Caco-2 (cell line): ENCODE results near the gene RBFOX1. TPM values are rescaled to one million over a fixed set of nuclear protein-coding genes. Genes with fewer than 3 reads are reported as not detected.

Source experiments
- BruUV-seq: library from RNA; stranded (reverse); fragments of 400-500 nt; replicated peaks from 2 replicates; lab custom pipeline; 2021; lab: Mats Ljungman, UMichigan
- CTCF ChIA-PET: fragments of 300-600 bp; sonication (Branson Sonifier 250); formaldehyde crosslinking; loops from one replicate; lab custom pipeline; 2022; ENCODE audit warnings: antibody characterized with exemption; lab: Charles Lee
- POLR2A ChIA-PET: fragments of 300-600 bp; sonication (Branson Sonifier 250); formaldehyde crosslinking; loops from one replicate; lab custom pipeline; 2022; ENCODE audit warnings: antibody characterized with exemption; lab: Charles Lee
- DNase-seq, 2 experiments: peaks; one replicate each; pipeline versions ENCODE4 v3.0.0 to v3.0.0-alpha.2; 2020 to 2022
- H3K27me3 ChIP-seq: replicated peaks from 2 replicates; pipeline ENCODE4 v1.6.0; 2011; ENCODE audit warnings: low read length; ENCODE audit not compliant: control insufficient read depth, insufficient read depth
- H3K36me3 ChIP-seq: 2 replicates; pipeline ENCODE4 v1.5.1; 2011; ENCODE audit warnings: low read length; ENCODE audit not compliant: control insufficient read depth, insufficient read depth
- H3K4me1 ChIP-seq: fragments of 250-450 bp; sonication (Bioruptor Pico); 2 replicates; pipeline ENCODE4 v1.5.1; 2020; ENCODE audit warnings: mild to moderate bottlenecking
- H3K4me3 ChIP-seq: 2 replicates; pipeline ENCODE4 v1.5.1; 2011; ENCODE audit warnings: low read depth, mild to moderate bottlenecking, control low read depth, low read length
- H3K9me3 ChIP-seq: fragments of 250-450 bp; sonication (Bioruptor Pico); 2 replicates; pipeline ENCODE4 v1.5.1; 2020; ENCODE audit warnings: mild to moderate bottlenecking, moderate library complexity
- H3K27ac Mint-ChIP-seq: one replicate; pipeline ENCODE4 v1.8.0; 2022; ENCODE audit warnings: mixed read lengths; ENCODE audit not compliant: unreplicated experiment
- H3K27me3 Mint-ChIP-seq: one replicate; pipeline ENCODE4 v1.8.0; 2022; ENCODE audit warnings: mixed read lengths; ENCODE audit not compliant: insufficient read depth, unreplicated experiment
- H3K36me3 Mint-ChIP-seq: one replicate; pipeline ENCODE4 v1.8.0; 2022; ENCODE audit warnings: mild to moderate bottlenecking, mixed read lengths; ENCODE audit not compliant: insufficient read depth, unreplicated experiment
- H3K4me1 Mint-ChIP-seq: one replicate; pipeline ENCODE4 v1.8.0; 2022; ENCODE audit warnings: low read depth, mixed read lengths; ENCODE audit not compliant: unreplicated experiment
- H3K4me3 Mint-ChIP-seq: one replicate; pipeline ENCODE4 v1.8.0; 2022; ENCODE audit warnings: mild to moderate bottlenecking, moderate library complexity, mixed read lengths; ENCODE audit not compliant: unreplicated experiment
- H3K9me3 Mint-ChIP-seq: one replicate; pipeline ENCODE4 v1.8.0; 2022; ENCODE audit warnings: mixed read lengths; ENCODE audit not compliant: unreplicated experiment
- intact Hi-C: fragments of 100-400 bp; cut with micrococcal nuclease; formaldehyde crosslinking; loops from one replicate; pipeline ENCODE4 v1.10.0; 2022; ENCODE audit not compliant: unreplicated experiment
- total RNA-seq: library from RNA; stranded (reverse); gene quantifications from 2 replicates; pipeline ENCODE4 v1.2.3, GENCODE V29; 2022
- TF ChIP-seq, protein P1 (sequence below), 2 experiments: fragments of 200-600 bp in 1 of 2; IDR thresholded peaks; 1 replicate in 1 of 2; 2 replicates in 1 of 2; pipeline versions ENCODE4 v1.5.1 to v1.8.0; 2011 to 2022; ENCODE audit warnings: antibody characterized with exemption in 1 of 2, control low read depth in 1 of 2, inconsistent platforms in 1 of 2, low read depth in 1 of 2, low read length in 1 of 2, mild to moderate bottlenecking in 1 of 2, moderate library complexity in 1 of 2; ENCODE audit not compliant: insufficient read depth in 1 of 2, severe bottlenecking in 1 of 2, unreplicated experiment in 1 of 2

Gene RBFOX1
- total RNA-seq, 1 experiment from 2014 or later: 0.91 TPM

DNA sequence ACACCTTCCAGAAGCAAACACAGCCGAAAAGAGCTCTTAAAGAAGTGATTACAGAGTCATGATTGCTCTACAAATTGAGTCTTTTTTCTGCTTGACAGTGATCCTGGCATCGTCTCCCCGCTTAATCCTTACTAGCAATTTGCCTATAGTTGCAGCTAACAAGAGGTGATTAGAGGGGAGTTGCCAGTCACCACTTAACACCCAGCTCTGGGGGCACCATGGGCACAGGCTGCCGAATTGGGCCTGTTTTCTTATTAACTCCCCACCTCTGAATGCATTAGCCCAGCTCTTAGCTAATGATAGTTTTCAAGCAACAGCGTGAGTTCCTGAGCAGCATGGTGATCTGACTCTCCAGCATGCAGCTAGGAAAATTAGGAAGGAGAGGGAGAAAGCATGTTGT, 93.5 kb downstream of the RBFOX1 start:
- no peaks in the 10 kb centered on the region for H3K4me1 Mint-ChIP-seq
- H3K36me3 ChIP-seq: no peaks in the 10 kb centered on the region
- TF ChIP-seq, protein P1, sequence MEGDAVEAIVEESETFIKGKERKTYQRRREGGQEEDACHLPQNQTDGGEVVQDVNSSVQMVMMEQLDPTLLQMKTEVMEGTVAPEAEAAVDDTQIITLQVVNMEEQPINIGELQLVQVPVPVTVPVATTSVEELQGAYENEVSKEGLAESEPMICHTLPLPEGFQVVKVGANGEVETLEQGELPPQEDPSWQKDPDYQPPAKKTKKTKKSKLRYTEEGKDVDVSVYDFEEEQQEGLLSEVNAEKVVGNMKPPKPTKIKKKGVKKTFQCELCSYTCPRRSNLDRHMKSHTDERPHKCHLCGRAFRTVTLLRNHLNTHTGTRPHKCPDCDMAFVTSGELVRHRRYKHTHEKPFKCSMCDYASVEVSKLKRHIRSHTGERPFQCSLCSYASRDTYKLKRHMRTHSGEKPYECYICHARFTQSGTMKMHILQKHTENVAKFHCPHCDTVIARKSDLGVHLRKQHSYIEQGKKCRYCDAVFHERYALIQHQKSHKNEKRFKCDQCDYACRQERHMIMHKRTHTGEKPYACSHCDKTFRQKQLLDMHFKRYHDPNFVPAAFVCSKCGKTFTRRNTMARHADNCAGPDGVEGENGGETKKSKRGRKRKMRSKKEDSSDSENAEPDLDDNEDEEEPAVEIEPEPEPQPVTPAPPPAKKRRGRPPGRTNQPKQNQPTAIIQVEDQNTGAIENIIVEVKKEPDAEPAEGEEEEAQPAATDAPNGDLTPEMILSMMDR (IDR thresholded peaks at IDR 0.05; ENCODE audit: insufficient read depth in 1 of 2, low read depth in 1 of 2, low read length in 1 of 2, severe bottlenecking in 1 of 2, unreplicated experiment in 1 of 2): no peak
- DNase-seq: no peak
- H3K27ac Mint-ChIP-seq: no peak overlapping the region
- no peak overlapping the region for H3K4me3 ChIP-seq
- intact Hi-C loops: no loop called here
- H3K9me3 ChIP-seq: no peaks in the 10 kb centered on the region
- H3K9me3 Mint-ChIP-seq: no peaks in the 10 kb centered on the region
- peaks cover 12% of the 10 kb centered on the region for H3K27me3 Mint-ChIP-seq
- ChIA-PET POLR2A (no interaction called here), CTCF (no interaction called here)
- no peaks in the 10 kb centered on the region for H3K27me3 ChIP-seq
- no TSS peak for BruUV-seq
- H3K4me3 Mint-ChIP-seq: no peak overlapping the region
- no peaks in the 10 kb centered on the region for H3K4me1 ChIP-seq
- H3K36me3 Mint-ChIP-seq: no peaks in the 10 kb centered on the region

DNA sequence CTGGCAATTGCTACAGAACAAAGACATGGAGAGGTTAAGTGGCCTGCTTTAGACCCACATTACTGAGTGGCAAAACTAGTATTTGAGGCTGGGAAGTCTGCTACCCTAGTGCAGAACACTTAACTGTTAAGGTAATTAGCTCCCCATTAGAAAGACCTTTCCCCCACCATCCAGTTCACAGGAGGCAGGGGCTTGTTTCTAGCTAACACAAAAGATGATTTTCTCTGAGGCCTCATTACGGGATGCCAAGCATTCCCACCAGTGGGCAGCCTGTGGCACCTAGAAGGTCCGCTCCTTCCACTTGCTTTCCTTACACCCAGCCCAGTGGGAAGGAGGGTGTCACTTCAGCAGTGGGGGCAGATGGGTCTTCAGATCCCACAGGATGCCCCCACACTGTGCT, 99.1 kb downstream of the RBFOX1 start:
- H3K27me3 Mint-ChIP-seq: peaks cover 9% of the 10 kb centered on the region
- H3K4me3 Mint-ChIP-seq: no peak overlapping the region
- Histone ChIP-seq H3K36me3 (no peaks in the 10 kb centered on the region), H3K9me3 (no peaks in the 10 kb centered on the region), H3K27me3 (no peaks in the 10 kb centered on the region), H3K4me1 (no peaks in the 10 kb centered on the region), H3K4me3 (no peak overlapping the region)
- no peaks in the 10 kb centered on the region for H3K9me3 Mint-ChIP-seq
- intact Hi-C loops: no loop called here
- CTCF ChIA-PET: no interaction called here
- H3K4me1 Mint-ChIP-seq: no peaks in the 10 kb centered on the region
- no peaks in the 10 kb centered on the region for H3K36me3 Mint-ChIP-seq
- BruUV-seq: no TSS peak
- no peak for DNase-seq
- POLR2A ChIA-PET: no interaction called here
- no peak overlapping the region for H3K27ac Mint-ChIP-seq
- TF ChIP-seq, protein P1 (IDR thresholded peaks at IDR 0.05; ENCODE audit: insufficient read depth in 1 of 2, low read depth in 1 of 2, low read length in 1 of 2, severe bottlenecking in 1 of 2, unreplicated experiment in 1 of 2): no peak

DNA sequence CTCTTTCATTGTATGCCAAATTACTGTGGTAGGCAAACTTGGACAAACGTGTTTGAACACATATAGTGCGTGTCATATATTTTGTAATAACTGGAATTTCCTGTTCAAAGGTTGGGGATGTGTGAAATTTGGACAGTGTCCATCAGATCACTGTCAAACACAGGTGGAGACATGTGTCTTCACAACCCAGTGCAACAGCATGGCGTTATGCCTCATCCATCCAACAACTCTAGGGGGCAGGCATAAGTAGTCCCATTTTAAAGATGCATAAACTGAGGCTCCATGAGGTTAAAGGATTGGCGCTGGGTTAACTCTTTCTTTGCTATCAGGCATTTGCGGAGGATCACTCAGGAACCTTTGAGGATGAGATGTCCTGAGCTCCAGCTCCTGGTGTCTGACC, 103.7 kb downstream of the RBFOX1 start:
- intact Hi-C loops: no loop called here
- ChIA-PET POLR2A (no interaction called here), CTCF (no interaction called here)
- no peaks in the 10 kb centered on the region for H3K9me3 Mint-ChIP-seq
- no peak overlapping the region for H3K4me3 ChIP-seq
- no peaks in the 10 kb centered on the region for H3K4me1 ChIP-seq
- H3K36me3 Mint-ChIP-seq: no peaks in the 10 kb centered on the region
- H3K36me3 ChIP-seq: no peaks in the 10 kb centered on the region
- no peaks in the 10 kb centered on the region for H3K9me3 ChIP-seq
- DNase-seq: no peak
- no peaks in the 10 kb centered on the region for H3K4me1 Mint-ChIP-seq
- BruUV-seq: no TSS peak
- H3K27me3 ChIP-seq: no peaks in the 10 kb centered on the region
- peaks cover 6% of the 10 kb centered on the region for H3K27me3 Mint-ChIP-seq
- H3K27ac Mint-ChIP-seq: no peak overlapping the region
- H3K4me3 Mint-ChIP-seq: no peak overlapping the region
- TF ChIP-seq, protein P1 (IDR thresholded peaks at IDR 0.05; ENCODE audit: insufficient read depth in 1 of 2, low read depth in 1 of 2, low read length in 1 of 2, severe bottlenecking in 1 of 2, unreplicated experiment in 1 of 2): no peak
